HG03025 (cell line): ENCODE data around the gene SCUBE2.

ENCODE experiments used
- ATAC-seq: cut with Tn5 transposase; IDR thresholded peaks from one replicate; pipeline ENCODE4 v1.9.1; 2021; ENCODE audit warnings: mild to moderate bottlenecking, moderate library complexity; ENCODE audit not compliant: unreplicated experiment, low FRiP score

Gene SCUBE2

GRCh38 chr11:9076046-9076445 lies 15.4 kb downstream of the SCUBE2 start:
- ATAC-seq = no peak

- ATAC-seq = no peak
Measured at GRCh38 chr11:9075556-9075955, 15.8 kb downstream of the SCUBE2 start.

- ATAC-seq = no peak
Measured at GRCh38 chr11:9074338-9075029, 16.9 kb downstream of the SCUBE2 start.

- ATAC-seq = no peak
Measured at GRCh38 chr11:9073466-9074225, 17.8 kb downstream of the SCUBE2 start.

- no peak for ATAC-seq
Measured at GRCh38 chr11:9072626-9073176, 18.7 kb downstream of the SCUBE2 start.

GRCh38 chr11:9071692-9072091 lies 19.7 kb downstream of the SCUBE2 start:
- no peak for ATAC-seq

GRCh38 chr11:9070749-9071491 lies 20.5 kb downstream of the SCUBE2 start:
- no peak for ATAC-seq

GRCh38 chr11:9069862-9070470 lies 21.4 kb downstream of the SCUBE2 start:
- ATAC-seq = no peak

- ATAC-seq = no peak
Measured at GRCh38 chr11:9069256-9069655, 22.1 kb downstream of the SCUBE2 start.

GRCh38 chr11:9066433-9066925 lies 24.9 kb downstream of the SCUBE2 start:
- ATAC-seq = no peak

GRCh38 chr11:9065607-9066432 lies 25.6 kb downstream of the SCUBE2 start:
- ATAC-seq = no peak

- ATAC-seq = no peak
Measured at GRCh38 chr11:9061807-9062206, 29.6 kb downstream of the SCUBE2 start.

GRCh38 chr11:9060700-9061111 lies 30.7 kb downstream of the SCUBE2 start:
- ATAC-seq = peak; percentile 95

- no peak for ATAC-seq
Measured at GRCh38 chr11:9059406-9059805, 32.0 kb downstream of the SCUBE2 start.

GRCh38 chr11:9057888-9058287 lies 33.5 kb downstream of the SCUBE2 start:
- ATAC-seq = no peak

GRCh38 chr11:9057007-9057406 lies 34.4 kb downstream of the SCUBE2 start:
- no peak for ATAC-seq

GRCh38 chr11:9056467-9056866 lies 34.9 kb downstream of the SCUBE2 start:
- no peak for ATAC-seq

GRCh38 chr11:9053316-9054035 lies 37.9 kb downstream of the SCUBE2 start:
- no peak for ATAC-seq

GRCh38 chr11:9052316-9052715 lies 39.1 kb downstream of the SCUBE2 start:
- no peak for ATAC-seq
